ENCODE results near the gene SH2D5. TPM values are rescaled to one million over a fixed set of nuclear protein-coding genes. Genes with fewer than 3 reads are reported as not detected.

Gene SH2D5
- not detected for polyA plus RNA-seq (ENCODE audit: low read depth in 6 of 6)

DNA sequence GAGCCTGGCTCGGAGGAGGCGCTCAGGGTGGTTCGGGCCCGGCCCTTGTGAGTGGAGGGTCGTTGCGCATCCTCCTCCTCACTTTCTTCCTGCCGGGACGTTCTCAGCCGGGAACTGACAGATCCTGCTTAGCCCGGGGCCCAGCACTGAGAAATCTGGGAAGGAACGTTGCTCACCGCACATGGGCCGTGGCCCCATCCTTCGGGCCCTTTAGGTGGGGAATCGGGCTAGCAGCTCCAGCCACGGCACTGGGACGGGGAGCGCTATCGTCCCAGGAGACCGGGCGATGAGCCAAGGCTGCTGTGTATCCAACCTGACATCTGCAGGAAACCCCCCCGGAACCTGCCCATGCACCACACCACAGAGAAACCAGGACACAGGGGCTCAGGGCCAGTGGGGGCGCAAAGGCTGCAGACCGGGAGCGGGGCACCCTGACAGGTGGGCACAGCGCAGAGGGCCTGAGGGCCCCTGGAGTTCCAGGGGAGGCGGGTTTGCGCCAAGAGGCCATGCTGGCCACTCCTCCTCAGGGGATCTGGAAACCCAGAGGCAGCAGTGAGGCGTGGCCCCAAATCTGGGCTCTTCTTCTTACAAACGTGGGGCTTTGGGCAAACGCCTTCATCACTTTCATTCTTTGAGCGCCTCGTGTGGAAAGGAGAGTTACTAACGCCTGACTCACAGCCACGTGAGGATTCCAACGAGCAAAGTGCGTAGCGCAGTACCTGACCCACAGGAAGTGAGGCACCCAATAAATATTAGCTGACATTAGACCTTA lies at the start of gene SH2D5:
Gene SH2D5, minus strand, starts transcription at position 116 of the 772 bp plus-strand sequence. CDS start 4,659 bp downstream, outside the sequence.
- H3K27ac Mint-ChIP-seq = peak within 1 kb of the TSS; percentile 20 to 96 (median 88)
- ATAC-seq (ENCODE audit: low read depth in 2 of 2) (peak; percentile 73 to 75), DNase-seq (peak; percentile 59)
- peak within 1 kb of the TSS; percentile 88 to 95 (median 91) for H3K4me3 Mint-ChIP-seq
- peaks cover 20 to 32% (median 25%) of the 10 kb centered on the region in 3 donors for H3K4me1 Mint-ChIP-seq
- H3K27me3 Mint-ChIP-seq = peaks cover 18 to 50% (median 47%) of the 10 kb centered on the region in 3 donors
- H3K36me3 Mint-ChIP-seq = peaks cover 0 to under 1% of the 10 kb centered on the region in 2 donors
- no peaks in the 10 kb centered on the region for H3K9me3 Mint-ChIP-seq

DNA sequence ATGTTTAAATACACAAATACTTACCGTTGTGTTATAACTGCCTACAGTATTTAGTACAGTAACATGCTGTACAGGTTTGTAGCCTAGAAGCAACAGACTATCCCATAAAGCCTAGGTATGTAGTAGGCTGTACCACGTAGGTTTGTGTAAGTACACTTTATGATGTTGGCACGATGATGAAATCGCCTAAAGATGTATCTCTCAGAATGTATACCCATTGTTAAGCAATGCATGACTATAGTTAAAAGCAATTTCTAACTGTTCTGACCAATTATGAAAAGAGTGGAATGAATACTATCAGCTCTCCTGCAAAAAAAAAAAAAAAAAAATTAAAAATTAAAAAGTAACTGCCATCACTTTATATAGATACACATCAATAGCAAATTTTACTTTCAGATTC lies 43.2 kb upstream of the SH2D5 start:
- Mint-ChIP-seq H3K4me1 (peaks cover 8 to 19% (median 13%) of the 10 kb centered on the region in 3 donors), H3K9me3 (no peaks in the 10 kb centered on the region), H3K27ac (no peak overlapping the region), H3K36me3 (peaks cover 0 to 18% of the 10 kb centered on the region in 2 donors), H3K27me3 (no peaks in the 10 kb centered on the region), H3K4me3 (no peak overlapping the region)
- DNase-seq (no peak), ATAC-seq (ENCODE audit: low read depth in 2 of 2) (no peak)

DNA sequence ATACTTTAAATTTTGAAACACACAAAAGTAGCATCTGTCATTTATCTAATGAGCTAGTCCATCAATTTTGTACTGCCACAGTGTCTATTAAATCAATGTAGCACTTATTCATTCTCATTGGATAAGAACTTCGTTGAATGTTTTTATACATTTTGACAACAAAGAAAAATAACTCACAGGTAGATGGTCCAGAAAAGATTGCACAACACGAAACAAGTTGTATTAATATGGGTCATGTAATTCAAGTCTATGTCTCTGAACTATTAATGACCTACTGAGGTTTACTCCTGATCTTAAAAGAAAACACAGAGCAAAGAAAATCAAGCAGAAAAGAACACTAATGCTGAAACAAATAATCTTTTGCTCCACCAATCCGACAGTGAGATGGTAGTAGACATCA lies 39.3 kb upstream of the SH2D5 start:
- no peak overlapping the region for H3K4me3 Mint-ChIP-seq
- peaks cover 4 to 6% (median 4%) of the 10 kb centered on the region in 3 donors for H3K4me1 Mint-ChIP-seq
- no peak overlapping the region for H3K27ac Mint-ChIP-seq
- peaks cover 0 to 18% of the 10 kb centered on the region in 2 donors for H3K36me3 Mint-ChIP-seq
- H3K9me3 Mint-ChIP-seq = no peaks in the 10 kb centered on the region
- no peak for ATAC-seq (ENCODE audit: low read depth in 2 of 2)
- no peaks in the 10 kb centered on the region for H3K27me3 Mint-ChIP-seq
- DNase-seq = no peak

DNA sequence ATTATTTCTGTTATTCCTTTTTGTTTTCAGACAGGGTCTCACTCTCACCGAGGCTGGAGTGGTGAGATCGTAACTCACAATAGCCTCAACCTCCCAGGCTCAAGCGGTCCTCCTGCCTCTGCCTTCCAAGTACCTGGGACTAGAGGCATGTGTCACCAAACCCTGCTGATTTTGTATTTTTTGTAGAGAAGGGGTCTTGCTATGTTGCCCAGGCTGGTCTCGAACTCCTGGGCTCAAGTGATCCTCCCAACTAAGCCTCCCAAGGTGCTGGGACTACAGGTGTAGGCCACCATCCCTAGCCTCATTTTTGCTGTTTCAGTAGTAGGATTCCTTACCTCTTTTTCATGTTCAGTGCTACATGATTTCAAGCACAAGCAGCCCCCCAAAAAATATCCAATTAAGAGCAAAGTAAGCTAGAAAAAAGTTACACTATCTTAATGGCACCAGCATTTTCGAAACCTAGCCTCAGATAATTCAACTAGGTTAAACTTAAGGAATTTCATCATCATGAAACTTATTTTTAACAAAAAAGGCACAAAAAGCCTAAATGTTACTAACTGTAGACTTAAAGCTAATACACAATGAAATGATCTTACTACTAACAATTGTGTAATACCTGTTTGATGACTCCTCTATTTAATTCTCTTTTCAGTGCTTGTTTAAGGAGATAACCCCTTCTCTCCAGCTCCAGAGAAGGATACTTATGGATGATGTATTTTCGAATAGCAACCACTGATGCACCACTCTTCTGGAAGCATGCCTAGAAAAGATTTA lies 38.0 kb upstream of the SH2D5 start:
- peak overlapping the region in 2 of 6 donors; percentile 52 to 69 for H3K27ac Mint-ChIP-seq
- no peaks in the 10 kb centered on the region for H3K27me3 Mint-ChIP-seq
- H3K9me3 Mint-ChIP-seq = no peaks in the 10 kb centered on the region
- peaks cover 0 to 13% of the 10 kb centered on the region in 2 donors for H3K36me3 Mint-ChIP-seq
- H3K4me3 Mint-ChIP-seq = no peak overlapping the region
- H3K4me1 Mint-ChIP-seq = peaks cover 0 to 6% (median 0%) of the 10 kb centered on the region in 3 donors
- DNase-seq (no peak), ATAC-seq (ENCODE audit: low read depth in 2 of 2) (no peak)

DNA sequence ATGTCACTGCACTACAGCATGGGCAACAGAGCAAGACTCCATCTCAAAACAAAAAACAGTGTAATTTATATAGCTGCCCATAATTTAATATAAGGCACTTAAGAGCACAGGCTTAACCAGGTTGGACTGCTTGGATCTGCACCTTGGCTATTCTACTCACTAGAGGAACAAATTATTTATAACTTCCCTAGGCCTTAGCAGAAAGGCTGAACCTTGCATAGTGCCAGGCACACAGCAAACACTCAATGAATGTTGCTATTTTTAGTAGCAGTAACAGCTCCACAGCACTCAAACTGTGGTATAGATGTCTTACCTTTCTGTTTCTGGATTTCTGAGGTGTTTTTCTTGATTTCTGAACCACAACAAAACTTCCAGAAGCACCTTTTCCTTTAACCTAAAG lies 34.8 kb upstream of the SH2D5 start:
- peak overlapping the region in 1 of 6 donors; percentile 24 for H3K27ac Mint-ChIP-seq
- no peaks in the 10 kb centered on the region for H3K27me3 Mint-ChIP-seq
- H3K4me3 Mint-ChIP-seq = no peak overlapping the region
- H3K9me3 Mint-ChIP-seq = no peaks in the 10 kb centered on the region
- peaks cover 0 to 2% (median 0%) of the 10 kb centered on the region in 3 donors for H3K4me1 Mint-ChIP-seq
- H3K36me3 Mint-ChIP-seq = peaks cover 13 to 24% of the 10 kb centered on the region in 2 donors
- no peak for ATAC-seq (ENCODE audit: low read depth in 2 of 2)
- no peak for DNase-seq

DNA sequence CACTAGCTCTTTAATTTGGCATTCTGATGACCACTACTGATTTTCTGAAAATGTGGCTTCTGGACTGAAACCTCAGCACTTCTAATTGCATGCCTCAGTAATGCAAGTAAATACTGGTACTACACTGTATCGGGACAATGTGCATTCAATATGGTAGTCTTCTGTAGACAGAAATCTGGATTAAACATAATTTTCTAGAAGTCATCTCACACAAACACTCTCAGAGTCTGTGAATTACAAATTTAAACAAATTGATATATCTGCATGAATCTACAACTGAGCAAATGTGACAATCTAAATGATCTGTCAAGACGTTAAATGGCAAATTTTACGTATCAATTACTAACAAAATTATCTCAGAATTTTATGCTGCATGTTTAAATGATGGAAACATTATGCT lies 30.9 kb upstream of the SH2D5 start:
- DNase-seq (no peak), ATAC-seq (ENCODE audit: low read depth in 2 of 2) (no peak)
- no peak overlapping the region for H3K27ac Mint-ChIP-seq
- H3K9me3 Mint-ChIP-seq = no peaks in the 10 kb centered on the region
- H3K4me3 Mint-ChIP-seq = no peak overlapping the region
- H3K4me1 Mint-ChIP-seq = peaks cover 2 to 9% (median 8%) of the 10 kb centered on the region in 3 donors
- H3K36me3 Mint-ChIP-seq = peaks cover 28 to 33% of the 10 kb centered on the region in 2 donors
- H3K27me3 Mint-ChIP-seq = no peaks in the 10 kb centered on the region

DNA sequence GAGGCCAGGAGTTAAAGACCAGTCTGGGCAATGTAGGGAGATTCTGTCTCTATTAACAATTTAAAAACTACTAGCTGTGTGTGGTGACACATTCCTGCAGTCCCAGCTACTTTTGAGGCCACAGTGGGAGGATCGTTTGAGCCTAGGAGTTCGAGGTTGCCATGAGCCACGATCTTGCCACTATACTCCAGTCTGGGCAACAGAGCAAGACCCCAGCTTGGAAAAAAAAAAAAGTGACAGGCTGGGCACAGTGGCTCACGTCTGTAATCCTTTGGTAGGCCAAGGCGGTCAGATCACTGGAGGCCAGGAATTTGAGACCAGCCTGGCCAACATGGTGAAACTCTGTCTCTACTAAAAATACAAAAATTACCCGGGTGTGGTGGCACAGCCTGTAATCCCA lies 27.8 kb upstream of the SH2D5 start:
- no peak for ATAC-seq (ENCODE audit: low read depth in 2 of 2)
- no peaks in the 10 kb centered on the region for H3K9me3 Mint-ChIP-seq
- no peaks in the 10 kb centered on the region for H3K27me3 Mint-ChIP-seq
- peak overlapping the region in 1 of 6 donors; percentile 15 for H3K27ac Mint-ChIP-seq
- H3K4me3 Mint-ChIP-seq = no peak overlapping the region
- peaks cover 0 to 9% (median 8%) of the 10 kb centered on the region in 3 donors for H3K4me1 Mint-ChIP-seq
- DNase-seq = no peak
- peaks cover 33 to 40% of the 10 kb centered on the region in 2 donors for H3K36me3 Mint-ChIP-seq

DNA sequence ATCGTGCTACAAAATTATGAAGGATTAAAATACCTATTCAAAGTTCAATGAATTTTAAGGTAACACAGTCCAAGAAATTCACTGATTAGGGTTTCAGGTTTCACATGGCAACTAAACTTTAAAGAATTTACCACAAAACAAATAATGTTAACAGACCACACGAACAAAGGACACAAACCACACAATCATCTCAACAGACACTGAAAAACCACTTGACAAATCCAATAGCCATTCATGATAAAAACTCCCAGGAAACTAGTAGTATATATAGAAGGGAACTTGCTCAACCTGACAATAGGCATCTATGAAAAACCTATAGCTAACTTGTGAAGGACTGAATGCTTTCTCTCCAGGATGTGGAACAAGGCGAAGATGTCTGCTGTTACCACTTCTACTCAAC lies 21.1 kb upstream of the SH2D5 start:
- Mint-ChIP-seq H3K36me3 (peaks cover 7 to 16% of the 10 kb centered on the region in 2 donors), H3K27me3 (no peaks in the 10 kb centered on the region), H3K27ac (no peak overlapping the region), H3K9me3 (no peaks in the 10 kb centered on the region), H3K4me3 (no peak overlapping the region), H3K4me1 (no peaks in the 10 kb centered on the region)
- no peak for ATAC-seq (ENCODE audit: low read depth in 2 of 2)
- no peak for DNase-seq

DNA sequence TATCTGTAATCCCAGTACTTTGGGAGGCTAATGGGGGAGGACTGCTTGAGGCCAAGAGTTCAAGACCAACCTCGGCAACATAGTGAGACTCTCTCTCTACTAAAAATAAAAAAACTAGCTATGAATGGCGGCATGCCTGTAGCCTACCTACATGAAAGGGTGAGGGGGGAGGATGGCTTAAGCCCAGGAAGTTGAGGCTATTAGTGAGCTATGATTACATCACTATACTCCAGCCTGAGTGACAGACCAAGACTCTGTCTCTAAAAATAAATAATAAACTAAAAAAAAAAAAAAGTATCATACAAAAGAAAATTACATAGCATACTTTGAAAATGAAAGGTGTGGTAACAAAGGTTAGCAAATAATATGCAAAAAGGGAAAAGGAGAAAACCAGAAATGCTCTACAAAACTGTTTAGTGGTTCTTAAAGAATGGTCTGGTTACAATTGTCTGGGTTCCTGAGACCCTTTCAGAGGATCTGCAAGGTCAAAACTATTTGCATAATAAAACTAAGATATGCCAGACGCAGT lies 19.0 kb upstream of the SH2D5 start:
- Mint-ChIP-seq H3K4me1 (no peaks in the 10 kb centered on the region), H3K36me3 (peaks cover 7 to 16% of the 10 kb centered on the region in 2 donors), H3K9me3 (no peaks in the 10 kb centered on the region), H3K27ac (no peak overlapping the region), H3K4me3 (no peak overlapping the region), H3K27me3 (no peaks in the 10 kb centered on the region)
- DNase-seq (no peak), ATAC-seq (ENCODE audit: low read depth in 2 of 2) (no peak)

DNA sequence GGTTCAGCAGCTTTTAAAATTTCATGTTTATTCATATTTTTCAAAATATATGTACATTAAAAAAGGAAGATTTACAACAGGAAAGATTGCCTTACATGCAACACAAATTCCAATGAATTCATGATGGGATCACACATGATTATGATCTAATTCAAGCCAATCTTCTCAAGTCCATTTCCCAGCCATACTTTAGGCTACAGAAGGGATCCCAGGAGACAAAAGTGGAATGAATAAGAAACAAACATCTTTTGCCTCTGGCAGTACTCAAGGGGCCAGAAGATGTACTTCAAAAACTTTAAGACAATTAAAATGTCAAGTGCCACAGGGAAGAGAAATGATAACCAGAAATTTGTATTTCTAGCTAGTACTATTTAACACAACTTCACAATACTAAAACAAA lies 10.2 kb upstream of the SH2D5 start:
- Mint-ChIP-seq H3K36me3 (peaks cover 7 to 12% of the 10 kb centered on the region in 2 donors), H3K27ac (peak overlapping the region in 2 of 6 donors; percentile 38 to 54), H3K9me3 (no peaks in the 10 kb centered on the region), H3K4me1 (no peaks in the 10 kb centered on the region), H3K27me3 (no peaks in the 10 kb centered on the region), H3K4me3 (no peak overlapping the region)
- DNase-seq = no peak
- no peak for ATAC-seq (ENCODE audit: low read depth in 2 of 2)

DNA sequence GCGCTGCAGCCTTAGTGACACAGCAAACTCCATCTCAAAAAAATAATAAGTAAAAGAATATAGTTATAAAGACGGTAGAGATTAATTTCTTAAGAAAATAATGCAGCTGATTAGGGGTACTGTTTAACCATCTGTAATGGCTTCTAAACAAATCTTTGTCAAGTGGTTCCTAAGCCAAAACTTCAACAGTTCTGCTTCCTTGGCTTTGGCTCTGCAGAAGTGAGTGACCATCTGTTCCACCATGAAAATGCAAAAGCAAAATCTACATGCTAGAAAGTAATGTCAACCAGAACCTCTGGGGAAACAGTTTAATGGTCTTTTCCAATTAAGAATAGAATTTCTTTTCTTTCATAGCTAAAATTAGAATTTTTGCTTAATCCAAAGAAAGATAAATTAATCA lies 8.3 kb upstream of the SH2D5 start:
- Mint-ChIP-seq H3K4me3 (no peak overlapping the region), H3K4me1 (no peaks in the 10 kb centered on the region), H3K9me3 (no peaks in the 10 kb centered on the region), H3K36me3 (peaks cover 7 to 12% of the 10 kb centered on the region in 2 donors), H3K27me3 (no peaks in the 10 kb centered on the region), H3K27ac (no peak overlapping the region)
- DNase-seq = no peak
- ATAC-seq (ENCODE audit: low read depth in 2 of 2) = no peak

DNA sequence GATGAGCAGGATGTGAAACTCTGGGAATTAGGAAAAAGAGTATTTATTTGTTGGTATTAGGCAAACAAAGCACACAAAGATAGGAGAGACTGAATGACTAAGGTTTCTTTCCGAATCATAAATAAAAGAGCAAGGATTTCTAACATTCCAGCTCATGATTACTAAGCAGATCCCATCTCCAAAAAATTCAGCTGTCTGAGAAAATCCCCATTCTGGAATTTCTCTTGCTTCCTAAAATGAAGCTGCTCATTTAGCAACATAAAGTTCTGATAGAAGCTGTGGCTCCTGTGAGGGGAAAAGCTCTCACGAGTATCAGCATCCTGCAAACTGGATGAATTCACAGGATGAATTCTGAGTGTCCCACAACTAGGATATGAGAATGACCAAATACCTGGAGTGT lies 6.7 kb upstream of the SH2D5 start:
- Mint-ChIP-seq H3K36me3 (peaks cover 2 to 7% of the 10 kb centered on the region in 2 donors), H3K27me3 (no peaks in the 10 kb centered on the region), H3K27ac (peak overlapping the region in 2 of 6 donors; percentile 8 to 60), H3K9me3 (no peaks in the 10 kb centered on the region), H3K4me1 (no peaks in the 10 kb centered on the region), H3K4me3 (no peak overlapping the region)
- no peak for DNase-seq
- no peak for ATAC-seq (ENCODE audit: low read depth in 2 of 2)

DNA sequence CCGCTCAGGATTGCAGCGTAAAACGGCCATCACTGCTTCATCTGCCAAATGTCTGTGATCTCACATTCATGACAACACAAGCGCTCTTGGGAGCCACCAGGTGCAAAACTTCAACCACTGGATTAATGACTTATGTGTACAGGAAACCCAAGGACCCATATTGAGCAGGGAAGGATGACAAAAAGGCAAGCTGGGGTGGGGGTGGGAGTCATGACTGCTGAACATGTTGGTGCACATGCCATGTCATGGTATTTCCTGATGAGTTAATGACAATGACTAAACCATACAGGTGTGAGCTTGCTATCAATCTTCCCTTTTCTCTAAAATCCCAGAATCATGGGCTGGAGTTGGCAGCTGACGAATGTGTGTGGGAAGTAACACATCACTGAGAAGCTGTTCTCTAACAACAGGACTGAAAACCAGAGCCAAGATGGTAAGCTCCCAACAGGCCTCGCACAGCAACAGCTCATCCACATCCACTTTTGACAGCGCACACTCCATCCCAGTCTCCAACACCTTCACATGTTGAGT lies 3.1 kb upstream of the SH2D5 start:
- ATAC-seq (ENCODE audit: low read depth in 2 of 2) (no peak), DNase-seq (no peak)
- H3K4me3 Mint-ChIP-seq = no peak overlapping the region
- H3K27me3 Mint-ChIP-seq = peaks cover 5 to 21% (median 19%) of the 10 kb centered on the region in 3 donors
- no peak overlapping the region for H3K27ac Mint-ChIP-seq
- H3K36me3 Mint-ChIP-seq = peaks cover 0 to 7% of the 10 kb centered on the region in 2 donors
- H3K4me1 Mint-ChIP-seq = peaks cover 16 to 22% (median 16%) of the 10 kb centered on the region in 3 donors
- no peaks in the 10 kb centered on the region for H3K9me3 Mint-ChIP-seq
